GM23248 (cell line): ENCODE measurements around the gene REP15. TPM values are rescaled to one million over a fixed set of nuclear protein-coding genes. Genes with fewer than 3 reads are reported as not detected.

Experiments
- DNase-seq: peaks from one replicate; pipeline ENCODE4 v3.0.0-alpha.2; 2015
- H2AFZ ChIP-seq: fragments of 200-600 bp; sonication (generic); 2 replicates; pipeline ENCODE4 v1.6.1; 2016; ENCODE audit warnings: antibody characterized with exemption
- H3F3A ChIP-seq: fragments of 200-600 bp; sonication (generic); 2 replicates; pipeline ENCODE4 v1.6.1; 2016; ENCODE audit warnings: mild to moderate bottlenecking, antibody characterized with exemption, mixed run types; ENCODE audit not compliant: insufficient read depth
- H3K27ac ChIP-seq: fragments of 200-600 bp; sonication (generic); 2 replicates; pipeline ENCODE4 v1.5.1; 2016; ENCODE audit warnings: mild to moderate bottlenecking
- H3K27me3 ChIP-seq: fragments of 200-600 bp; sonication (generic); replicated peaks from 2 replicates; pipeline ENCODE4 v1.6.1; 2016; ENCODE audit warnings: mild to moderate bottlenecking; ENCODE audit not compliant: insufficient read depth
- H3K36me3 ChIP-seq: fragments of 200-600 bp; sonication (generic); 2 replicates; pipeline ENCODE4 v1.6.1; 2016; ENCODE audit warnings: low read depth, mild to moderate bottlenecking
- H3K4me1 ChIP-seq: fragments of 200-600 bp; sonication (generic); 2 replicates; pipeline ENCODE4 v1.6.1; 2016; ENCODE audit warnings: mild to moderate bottlenecking; ENCODE audit not compliant: insufficient read depth
- H3K4me2 ChIP-seq: fragments of 200-600 bp; sonication (generic); one replicate; pipeline ENCODE4 v1.6.1; 2016; ENCODE audit warnings: mild to moderate bottlenecking; ENCODE audit not compliant: unreplicated experiment
- H3K4me3 ChIP-seq: fragments of 200-600 bp; sonication (generic); 2 replicates; pipeline ENCODE4 v1.5.1; 2016; ENCODE audit warnings: mild to moderate bottlenecking
- H3K79me2 ChIP-seq: fragments of 200-600 bp; sonication (generic); 2 replicates; pipeline ENCODE4 v1.6.1; 2016; ENCODE audit warnings: mild to moderate bottlenecking; ENCODE audit not compliant: insufficient read depth
- H3K9ac ChIP-seq: fragments of 200-600 bp; sonication (generic); 2 replicates; pipeline ENCODE4 v1.6.1; 2016; ENCODE audit warnings: mild to moderate bottlenecking
- H3K9me2 ChIP-seq: fragments of 200-600 bp; sonication (generic); 2 replicates; pipeline ENCODE4 v1.6.1; 2016; ENCODE audit warnings: mixed run types, mild to moderate bottlenecking, moderate library complexity; ENCODE audit not compliant: insufficient read depth
- H3K9me3 ChIP-seq: fragments of 200-600 bp; sonication (generic); one replicate; pipeline ENCODE4 v1.6.1; 2017; ENCODE audit warnings: low read depth
- H4K20me1 ChIP-seq: fragments of 200-600 bp; sonication (generic); 2 replicates; pipeline ENCODE4 v1.6.0; 2016; ENCODE audit not compliant: insufficient read depth
- EZH2 ChIP-seq: fragments of 200-600 bp; sonication (generic); IDR thresholded peaks from 2 replicates; pipeline ENCODE4 v1.6.1; 2018; ENCODE audit warnings: antibody characterized with exemption, mild to moderate bottlenecking; ENCODE audit not compliant: insufficient read depth, poor library complexity, severe bottlenecking
- EZH2phosphoT487 ChIP-seq: fragments of 200-600 bp; sonication (generic); IDR thresholded peaks from 2 replicates; pipeline ENCODE4 v1.6.1; 2018; ENCODE audit warnings: antibody characterized with exemption, moderate library complexity, mild to moderate bottlenecking, low read depth; ENCODE audit not compliant: insufficient read depth
- WGBS, 2 experiments: methylation state at CpG; one replicate each; pipeline ENCODE4 v1.1.6; 2015 to 2017; ENCODE audit warnings: low lambda C conversion rate in 2 of 2, low coverage in 1 of 2; ENCODE audit errors: missing lambda C conversion rate in 2 of 2; 5-methylcytosine and 5-hydroxymethylcytosine counted together
- in situ Hi-C: fragments of 300-500 bp; cut with MboI; formaldehyde crosslinking; loops from 2 replicates; pipeline ENCODE4 v1.15.0; 2020
- polyA plus RNA-seq: library from polyadenylated mRNA; unstranded; fragments of >200 nt; fragmentation: Nextera tagmentation; extraction: Ambion mirVana; gene quantifications from 2 replicates; pipeline ENCODE4 v1.2.1, GENCODE V29; 2016
- total RNA-seq: library from RNA; depleted of rRNA; stranded (reverse); fragments of >200 nt; shearing (Covaris generic); gene quantifications from 2 replicates; pipeline ENCODE4 v1.2.3, GENCODE V29; 2014

The REP15 gene
- total and polyA plus RNA-seq, 2 experiments from 2014 or later = 0.54 to 0.60 TPM

DNA sequence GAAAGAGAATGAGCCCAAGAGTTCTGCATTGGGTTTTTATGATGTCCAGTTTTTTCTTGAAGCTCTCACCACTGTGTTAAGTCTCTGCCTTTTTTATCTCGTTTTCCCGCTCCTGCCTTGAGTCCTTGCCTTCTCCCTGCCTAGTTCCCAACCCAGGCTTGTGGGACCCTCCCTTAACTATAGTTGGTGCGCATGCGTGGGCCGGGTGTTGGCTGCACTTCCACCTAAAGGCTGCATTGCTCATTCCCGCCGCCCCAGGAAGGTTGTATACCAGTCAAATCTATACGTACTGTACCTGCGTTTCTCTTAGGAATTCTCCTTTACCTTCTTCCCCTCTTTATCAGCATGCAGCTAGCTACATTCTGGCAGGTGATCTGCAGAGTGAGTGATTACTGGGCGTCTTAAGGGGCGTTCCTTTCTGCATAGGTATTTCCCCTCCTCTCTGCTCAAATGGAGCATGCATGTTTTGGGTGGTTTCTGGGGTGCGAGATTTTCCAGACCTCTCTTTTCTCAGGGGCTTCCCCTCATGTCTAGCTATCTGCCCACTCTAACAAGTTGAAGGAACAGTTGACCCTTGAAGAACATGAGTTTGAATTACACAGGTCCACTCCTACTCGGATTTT, 6.6 kb upstream of the REP15 start:
- H4K20me1 ChIP-seq = no peaks in the 10 kb centered on the region
- H3K4me2 ChIP-seq = no peak overlapping the region
- H3K27me3 ChIP-seq = no peaks in the 10 kb centered on the region
- WGBS, 2 experiments = 95% methylated on average over 13 of the region's 13 CpGs
- H2AFZ ChIP-seq = no peak overlapping the region
- H3K9me2 ChIP-seq = no peaks in the 10 kb centered on the region
- in situ Hi-C loops = no loop called here
- H3K36me3 ChIP-seq = peaks cover 92% of the 10 kb centered on the region
- H3K79me2 ChIP-seq = no peaks in the 10 kb centered on the region
- H3K4me3 ChIP-seq = no peak overlapping the region
- no peaks in the 10 kb centered on the region for H3F3A ChIP-seq
- TF ChIP-seq EZH2 (no peak), EZH2phosphoT487 (no peak)
- no peaks in the 10 kb centered on the region for H3K4me1 ChIP-seq
- no peak for DNase-seq
- H3K9me3 ChIP-seq = no peaks in the 10 kb centered on the region
- H3K27ac ChIP-seq = no peak overlapping the region
- H3K9ac ChIP-seq = no peak overlapping the region

DNA sequence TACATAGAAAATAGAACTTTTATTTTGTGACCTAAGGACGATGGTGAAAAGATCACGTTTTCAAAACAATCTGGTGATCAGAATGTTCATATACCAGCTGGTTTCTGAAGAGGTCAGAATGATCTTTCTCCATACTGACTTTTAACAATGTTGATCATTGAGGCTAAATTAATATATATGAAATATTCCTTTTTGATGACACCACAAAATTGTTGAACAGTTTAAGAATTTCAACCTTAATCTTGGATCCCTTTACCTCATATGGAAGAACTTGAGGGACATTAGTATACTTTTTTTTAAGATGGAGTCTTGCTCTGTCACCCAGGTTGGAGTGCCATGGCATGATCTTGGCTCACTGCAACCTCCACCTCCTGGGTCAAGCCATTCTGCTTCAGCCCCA, 2.8 kb upstream of the REP15 start:
- 95 to 100% methylated on average over 2 of the region's 2 CpGs for WGBS, 2 experiments
- Histone ChIP-seq H3K27ac (no peak overlapping the region), H3K4me1 (no peaks in the 10 kb centered on the region), H3K4me3 (no peak overlapping the region), H3K27me3 (no peaks in the 10 kb centered on the region), H3K9me3 (no peaks in the 10 kb centered on the region), H3F3A (peaks cover 10% of the 10 kb centered on the region), H3K4me2 (no peak overlapping the region), H3K9me2 (no peaks in the 10 kb centered on the region), H3K36me3 (peaks cover 88% of the 10 kb centered on the region), H3K9ac (no peak overlapping the region), H3K79me2 (no peaks in the 10 kb centered on the region), H2AFZ (no peak overlapping the region), H4K20me1 (no peaks in the 10 kb centered on the region)
- no peak for DNase-seq
- no peak for TF ChIP-seq EZH2
- no peak for TF ChIP-seq EZH2phosphoT487
- in situ Hi-C loops = no loop called here

DNA sequence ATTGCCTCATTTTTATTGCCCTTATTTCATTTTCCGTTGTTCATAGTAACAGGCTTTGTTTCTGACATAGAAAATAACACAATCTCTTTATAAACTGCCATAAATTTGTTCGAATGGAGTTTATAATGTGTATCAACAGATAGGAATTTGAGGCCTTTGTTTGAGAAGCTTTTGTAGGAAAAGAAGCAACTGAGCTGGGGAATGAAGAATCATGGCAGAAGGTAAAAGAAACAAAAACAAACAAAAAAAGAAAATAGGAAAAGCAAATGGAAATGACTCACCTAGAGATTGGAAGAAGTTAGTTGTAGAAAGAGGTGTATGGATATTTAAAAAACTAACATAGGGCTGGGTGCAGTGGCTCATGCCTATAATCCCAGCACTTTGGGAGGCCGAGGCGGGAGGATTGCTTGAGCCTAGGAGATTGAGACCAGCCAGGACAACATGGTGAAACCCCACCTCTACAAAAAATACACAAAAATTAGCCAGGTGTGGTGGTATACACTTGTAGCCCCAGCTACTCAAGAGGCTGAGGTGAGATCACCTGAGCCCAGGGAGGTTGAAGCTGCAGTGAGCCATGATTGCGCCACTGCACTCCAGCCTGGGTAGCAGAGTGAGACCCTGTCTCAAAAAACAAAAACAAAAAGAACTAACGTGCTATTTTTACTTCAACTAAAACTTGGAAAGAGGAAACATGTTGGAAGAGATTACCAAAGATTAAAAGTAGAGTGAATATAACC, 523 bp upstream of the REP15 start:
- Histone ChIP-seq H3K79me2 (no peaks in the 10 kb centered on the region), H3K4me2 (no peak overlapping the region), H3K4me1 (no peaks in the 10 kb centered on the region), H3K27me3 (no peaks in the 10 kb centered on the region), H2AFZ (no peak overlapping the region), H3K9ac (no peak overlapping the region), H3F3A (peaks cover 19% of the 10 kb centered on the region), H3K36me3 (peaks cover 67% of the 10 kb centered on the region), H3K9me2 (no peaks in the 10 kb centered on the region), H3K27ac (no peak overlapping the region), H3K4me3 (no peak overlapping the region), H4K20me1 (no peaks in the 10 kb centered on the region), H3K9me3 (no peaks in the 10 kb centered on the region)
- in situ Hi-C loops = no loop called here
- no peak for DNase-seq
- WGBS, 2 experiments = 88 to 93% methylated on average over 6 of the region's 6 CpGs
- TF ChIP-seq EZH2 (no peak), EZH2phosphoT487 (no peak)

DNA sequence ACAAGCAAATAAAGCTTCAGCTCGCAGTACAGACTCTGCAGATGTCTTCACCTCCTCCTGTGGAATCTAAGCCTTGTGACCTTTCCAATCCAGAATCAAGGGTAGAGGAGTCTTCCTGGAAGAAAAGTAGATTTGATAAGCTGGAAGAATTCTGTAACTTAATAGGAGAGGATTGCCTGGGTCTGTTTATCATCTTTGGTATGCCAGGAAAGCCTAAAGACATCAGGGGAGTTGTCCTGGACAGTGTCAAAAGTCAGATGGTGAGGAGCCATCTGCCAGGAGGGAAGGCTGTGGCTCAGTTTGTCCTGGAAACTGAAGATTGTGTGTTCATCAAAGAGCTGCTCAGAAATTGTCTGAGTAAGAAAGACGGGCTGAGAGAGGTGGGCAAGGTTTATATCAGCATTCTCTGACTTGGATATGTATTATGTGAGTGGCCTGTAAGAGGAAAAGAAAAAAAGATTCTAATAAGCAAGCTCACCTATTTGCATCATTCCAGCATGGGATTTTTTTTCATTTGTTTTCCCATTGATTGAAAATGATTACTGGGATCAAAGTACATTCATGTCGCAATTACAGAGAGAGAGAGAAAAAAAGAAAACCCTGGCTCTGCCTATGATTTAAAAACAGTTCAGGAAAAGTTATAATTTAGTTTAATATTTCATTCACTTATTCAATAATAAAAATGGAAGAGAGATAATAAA, 767 bp downstream of the REP15 start:
- H3K9ac ChIP-seq = no peak overlapping the region
- no peaks in the 10 kb centered on the region for H3K9me2 ChIP-seq
- no peaks in the 10 kb centered on the region for H3K9me3 ChIP-seq
- H3K4me1 ChIP-seq = no peaks in the 10 kb centered on the region
- in situ Hi-C loops = no loop called here
- no peaks in the 10 kb centered on the region for H3K27me3 ChIP-seq
- H4K20me1 ChIP-seq = no peaks in the 10 kb centered on the region
- no peak overlapping the region for H2AFZ ChIP-seq
- peaks cover 30% of the 10 kb centered on the region for H3F3A ChIP-seq
- TF ChIP-seq EZH2 (no peak), EZH2phosphoT487 (no peak)
- H3K79me2 ChIP-seq = no peaks in the 10 kb centered on the region
- no peak for DNase-seq
- H3K27ac ChIP-seq = no peak overlapping the region
- no peak overlapping the region for H3K4me2 ChIP-seq
- no peak overlapping the region for H3K4me3 ChIP-seq
- WGBS, 2 experiments = 76 to 88% methylated on average over 3 of the region's 3 CpGs
- peaks cover 54% of the 10 kb centered on the region for H3K36me3 ChIP-seq
